NCI-H82 (cell line): ENCODE measurements around the gene SH2D4B.

Experiments used
- DNase-seq: peaks from one replicate; lab custom pipeline; 2025; lab: John Stamatoyannopoulos, UW

The SH2D4B gene

GRCh38 chr10:80544316-80544953 lies 6.7 kb downstream of the SH2D4B start:
- no peak for DNase-seq

DNA sequence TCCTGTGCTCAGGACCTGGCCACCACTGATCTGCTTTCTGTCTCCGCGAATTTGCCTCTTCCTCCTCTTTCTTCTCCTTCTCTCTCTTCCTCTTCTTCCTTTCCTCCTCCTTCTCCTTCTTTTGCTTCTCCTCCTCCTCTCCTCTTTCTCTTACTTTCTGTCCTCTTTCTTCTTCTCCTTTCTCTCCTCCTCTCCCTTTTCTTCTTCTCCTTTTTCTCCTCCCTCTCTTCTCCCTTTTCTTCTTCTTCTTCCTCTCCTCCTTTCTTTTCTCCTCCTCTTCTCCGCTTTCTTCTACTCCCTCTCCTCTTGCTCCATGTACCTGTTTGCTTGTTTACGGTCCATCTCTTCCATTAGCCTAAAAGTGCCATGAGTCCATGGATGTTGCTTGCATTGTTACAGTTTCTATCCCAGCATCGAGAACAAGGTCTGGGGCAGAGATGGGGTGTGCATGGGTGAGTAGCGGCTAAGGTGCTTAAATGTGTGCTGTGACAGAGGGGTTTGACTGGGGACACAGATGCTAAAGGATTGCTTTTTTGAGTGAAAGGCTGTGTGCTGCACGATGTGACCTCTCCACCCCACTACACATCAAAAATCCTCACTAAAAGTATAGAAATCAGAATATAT lies 7.7 kb downstream of the SH2D4B start:
- DNase-seq, result no peak

- DNase-seq, result peak; percentile 51
These were observed 14.5 kb downstream of the SH2D4B start for GRCh38 chr10:80552151-80552646.

- no peak for DNase-seq
These were observed 15.7 kb downstream of the SH2D4B start for GRCh38 chr10:80553436-80553835.

GRCh38 chr10:80554050-80554449 lies 16.3 kb downstream of the SH2D4B start:
- no peak for DNase-seq

GRCh38 chr10:80555415-80555814 lies 17.7 kb downstream of the SH2D4B start:
- no peak for DNase-seq

DNA sequence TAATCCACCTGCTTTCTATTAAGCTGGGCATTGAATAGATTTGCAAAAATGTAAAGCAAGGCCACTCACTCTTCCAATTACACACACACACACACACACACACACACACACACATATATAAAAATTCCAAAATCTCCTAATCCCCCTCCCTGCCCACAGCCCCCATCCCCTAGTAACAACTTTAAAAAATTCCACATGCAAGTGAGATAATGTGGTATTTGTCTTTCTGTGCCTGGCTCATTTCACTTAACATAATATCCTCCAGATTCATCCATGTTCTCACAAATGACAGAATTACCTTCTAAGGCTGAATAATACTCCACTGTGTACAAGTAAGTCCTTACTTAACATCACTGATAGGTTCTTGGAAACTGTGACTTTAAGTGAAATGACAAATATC lies 24.2 kb downstream of the SH2D4B start:
- no peak for DNase-seq

DNA sequence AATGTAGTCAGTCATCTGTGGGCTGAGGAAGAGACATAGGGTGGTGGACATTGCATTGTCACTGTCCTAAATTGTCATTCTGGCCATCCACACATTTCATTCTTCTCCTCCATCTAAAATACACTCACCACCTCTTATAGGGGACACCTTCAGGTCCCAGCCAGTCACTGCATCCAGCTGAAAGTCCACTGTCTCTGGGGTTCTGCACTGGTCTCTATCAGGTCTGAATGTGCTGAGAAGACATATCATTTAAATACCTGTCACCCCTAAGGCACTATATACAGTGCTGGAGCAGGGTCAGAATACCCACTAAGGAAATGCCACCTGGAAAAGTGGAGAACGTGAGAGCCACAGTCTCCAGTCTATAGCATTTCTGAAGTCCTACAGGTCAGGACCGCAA lies 29.6 kb downstream of the SH2D4B start:
- DNase-seq, result no peak

- no peak for DNase-seq
These were observed 31.6 kb downstream of the SH2D4B start for GRCh38 chr10:80569131-80569895.

GRCh38 chr10:80571352-80571751 lies 33.6 kb downstream of the SH2D4B start:
- no peak for DNase-seq

- no peak for DNase-seq
These were observed 41.6 kb downstream of the SH2D4B start for GRCh38 chr10:80579181-80579763.

DNA sequence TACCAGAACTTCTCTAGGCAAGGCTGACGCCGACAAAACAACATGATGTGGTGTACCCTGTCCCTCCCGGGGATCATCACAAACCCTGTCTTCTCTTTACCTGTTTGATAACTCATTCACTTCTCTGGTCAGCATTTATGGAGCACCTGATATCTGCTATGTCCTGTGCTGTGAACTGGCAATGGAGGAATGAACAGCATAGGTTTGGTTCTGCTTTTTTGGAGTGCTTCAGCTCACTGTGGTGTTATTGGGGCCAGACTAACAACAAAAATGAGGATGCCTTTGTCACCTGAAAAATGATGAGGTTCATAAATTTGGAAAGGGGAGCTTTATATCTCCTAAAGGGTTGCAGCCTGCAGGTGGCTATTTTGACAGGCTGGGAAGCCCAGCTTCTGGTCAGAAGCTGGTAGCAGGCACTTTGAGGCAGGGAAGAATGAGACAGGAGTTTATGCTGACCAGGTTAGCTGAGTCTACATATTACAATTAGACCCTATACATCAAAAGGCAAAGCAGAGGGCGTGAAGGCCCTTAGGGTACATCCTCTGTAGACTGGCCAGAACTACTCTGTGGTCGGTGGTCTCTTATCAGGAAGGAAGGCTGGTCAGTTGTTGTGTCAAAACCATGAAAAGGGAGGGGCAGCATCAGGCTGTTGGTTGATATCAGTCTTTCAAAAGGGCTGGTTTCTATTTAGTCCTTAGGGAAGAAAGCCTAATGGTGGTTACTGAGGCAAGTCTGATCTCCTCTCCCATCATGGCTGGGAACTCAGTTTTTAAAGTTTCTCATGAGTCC lies 42.3 kb downstream of the SH2D4B start:
- DNase-seq, result no peak

DNA sequence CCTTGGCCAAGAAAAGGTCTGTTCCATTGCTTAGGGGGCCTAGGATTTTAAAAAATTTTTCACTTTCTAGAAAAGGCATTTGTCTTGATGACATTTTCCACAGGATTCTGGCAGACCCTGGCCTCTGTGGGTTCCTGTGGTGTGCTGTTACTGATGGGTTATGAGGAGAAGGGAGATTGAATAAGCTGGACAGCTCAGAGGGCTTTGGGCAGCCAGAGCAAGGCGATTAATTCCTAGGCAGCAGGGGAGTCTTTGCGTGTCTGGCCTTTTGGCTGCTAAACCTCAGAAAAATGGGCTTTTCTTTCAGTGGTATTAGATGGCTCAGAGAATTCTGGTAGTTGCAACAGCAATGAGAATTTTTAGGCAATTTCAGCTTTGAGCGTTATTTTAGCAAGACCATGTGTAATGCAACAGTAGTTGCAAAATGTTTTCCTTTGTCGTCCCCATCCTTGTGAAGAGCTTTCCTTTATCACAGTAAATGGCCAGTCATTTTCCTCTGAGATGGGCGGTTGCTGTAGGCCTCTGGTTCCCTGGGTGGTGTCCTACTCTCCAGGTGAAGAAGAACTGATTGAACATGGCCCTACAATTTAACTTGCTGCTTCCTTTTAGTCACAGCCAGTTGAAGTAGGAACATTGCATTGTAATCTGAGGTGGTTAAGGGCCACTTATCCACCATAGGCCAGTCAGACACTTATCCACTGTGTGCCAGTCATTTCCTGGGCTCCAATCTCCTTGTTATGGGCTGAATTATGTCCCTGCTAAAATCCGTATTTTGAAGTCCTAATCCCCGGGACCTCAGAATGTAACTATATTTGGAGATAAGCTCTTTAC lies 43.2 kb downstream of the SH2D4B start:
- peak; percentile 17 for DNase-seq

GRCh38 chr10:80581469-80581835 lies 43.8 kb downstream of the SH2D4B start:
- DNase-seq, result peak; percentile 53

DNA sequence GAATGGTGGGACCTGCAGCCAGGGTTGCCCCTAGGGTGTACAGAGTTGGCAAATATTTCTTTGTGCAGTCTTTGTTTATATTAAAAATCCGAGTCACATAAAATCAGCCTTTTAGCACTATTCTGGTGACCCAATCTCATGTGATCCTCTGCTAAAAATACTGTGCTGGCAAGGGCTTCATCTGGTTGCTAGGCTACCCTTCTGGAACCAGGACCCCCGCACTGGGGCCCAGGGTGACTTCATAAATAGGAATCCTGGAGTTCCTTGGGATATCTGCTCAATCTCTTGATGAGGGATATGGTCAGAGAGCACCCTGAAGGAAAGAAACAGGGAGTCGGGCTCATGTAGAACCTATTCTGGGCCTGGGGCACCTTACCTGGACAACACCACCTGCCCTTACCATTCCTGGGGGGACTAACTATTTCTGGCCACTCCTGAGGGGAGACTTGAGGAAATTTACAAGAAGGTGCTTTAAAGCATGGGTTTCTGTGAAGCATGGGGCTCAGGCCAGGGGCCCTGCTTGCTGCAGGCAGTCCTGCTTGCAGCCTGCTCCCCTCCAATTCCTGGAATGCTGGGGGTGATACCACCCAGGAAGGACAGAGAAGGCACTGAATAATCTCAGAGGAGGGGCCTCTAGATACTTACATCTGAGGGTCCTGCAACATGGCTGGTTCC lies 44.7 kb downstream of the SH2D4B start:
- DNase-seq, result no peak

- no peak for DNase-seq
These were observed 46.0 kb downstream of the SH2D4B start for GRCh38 chr10:80583685-80584084.

GRCh38 chr10:80585812-80586211 lies 48.1 kb downstream of the SH2D4B start:
- no peak for DNase-seq

GRCh38 chr10:80588546-80588945 lies 50.8 kb downstream of the SH2D4B start:
- DNase-seq, result no peak

- DNase-seq, result no peak
These were observed 52.1 kb downstream of the SH2D4B start for GRCh38 chr10:80589726-80590373.

DNA sequence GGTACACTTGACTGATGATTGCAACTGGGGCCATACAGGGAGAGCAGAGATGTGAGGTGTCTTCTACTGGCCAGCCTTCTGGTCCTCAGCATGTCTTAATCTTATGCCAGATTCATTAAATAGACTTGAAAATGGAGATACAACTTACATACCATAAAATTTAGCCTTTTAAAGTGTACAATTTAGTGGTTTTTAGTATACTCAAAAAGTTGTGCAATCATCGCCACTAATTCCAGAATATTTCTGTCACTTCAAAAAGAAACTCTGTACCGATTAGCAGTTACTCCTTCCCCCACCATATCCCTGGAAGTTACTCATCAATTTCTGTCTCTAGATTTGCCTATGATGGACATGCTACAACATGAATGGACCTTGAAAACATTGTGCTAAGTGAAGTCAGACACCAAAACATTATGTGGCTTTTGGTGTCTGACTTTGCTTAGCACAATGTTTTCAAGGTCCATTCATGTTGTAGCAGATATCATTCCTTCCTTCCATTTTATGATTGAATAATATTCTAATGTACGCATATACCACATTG lies 53.0 kb downstream of the SH2D4B start:
- DNase-seq, result no peak
